ENCODE measurements around the gene RBM39. TPM values are rescaled to one million over a fixed set of nuclear protein-coding genes. Genes with fewer than 3 reads are reported as not detected.
A peak's percentile ranks its signal among the peaks of the same experiment; 100 is the strongest.

Gene RBM39
- total and polyA plus RNA-seq, 2 of the 13 experiments (the other 11 are each of a cell fraction or from before 2014, with no cell fraction given), result 788 to 920 TPM

DNA sequence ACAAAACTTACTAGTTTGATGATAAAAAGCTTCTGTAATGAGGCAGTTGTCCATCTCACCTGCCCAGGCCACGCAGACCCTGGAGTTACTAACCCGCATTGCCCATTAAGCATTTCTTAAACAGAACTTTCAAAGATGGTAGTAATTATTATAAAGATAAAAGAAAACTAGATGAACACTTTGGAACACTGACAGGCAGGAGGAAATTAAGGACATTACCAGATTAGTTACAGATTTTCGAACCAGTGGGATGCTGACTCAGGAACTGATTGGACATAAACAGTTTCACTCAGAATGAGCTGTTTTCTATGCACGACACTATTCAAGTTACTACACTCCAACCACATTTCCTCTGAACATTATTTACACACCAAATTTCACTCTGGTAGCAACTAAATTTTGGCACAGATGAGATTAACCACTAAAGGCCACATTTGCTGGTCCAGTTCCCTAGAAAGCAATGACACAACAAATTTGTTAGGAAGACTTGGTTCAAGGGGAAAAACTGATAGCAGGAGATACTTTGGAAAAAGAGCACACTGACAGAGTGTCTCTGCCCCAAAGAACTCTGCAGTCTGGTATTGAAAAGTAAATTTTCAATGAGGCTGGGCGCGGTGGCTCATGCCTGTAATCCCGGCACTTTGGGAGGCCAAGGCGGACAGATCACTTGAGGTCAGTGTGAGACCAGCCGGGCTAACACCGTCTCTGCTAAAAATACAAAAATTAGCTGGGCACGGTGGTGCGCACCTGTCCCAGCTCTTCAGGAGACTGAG, 39.8 kb downstream of the RBM39 start (continued):
- TF ChIP-seq TOPORS (CRISPR knock-in tag; IDR thresholded peaks at IDR 0.05) (peak; percentile 70), PLSCR1 (CRISPR knock-in tag; IDR thresholded peaks at IDR 0.05; ENCODE audit: borderline replicate concordance) (no peak), MEF2D (CRISPR knock-in tag; IDR thresholded peaks at IDR 0.05) (no peak), ZNF691 (CRISPR knock-in tag; IDR thresholded peaks at IDR 0.05; ENCODE audit: borderline replicate concordance, low read depth) (no peak), TEAD2 (CRISPR knock-in tag; IDR thresholded peaks at IDR 0.05) (no peak), CBFB (CRISPR knock-in tag; IDR thresholded peaks at IDR 0.05) (no peak), XBP1 (CRISPR knock-in tag; IDR thresholded peaks at IDR 0.05) (no peak), MTA3 (CRISPR knock-in tag; IDR thresholded peaks at IDR 0.05) (no peak), ZNF614 (CRISPR knock-in tag; IDR thresholded peaks at IDR 0.05; ENCODE audit: borderline replicate concordance) (no peak), ZNF12 (CRISPR knock-in tag; IDR thresholded peaks at IDR 0.05) (0 out of 2 replicates have a peak, but pooled peaks have one; percentile 2), ZNF570 (CRISPR knock-in tag; IDR thresholded peaks at IDR 0.05; ENCODE audit: borderline replicate concordance) (peak; percentile 27; the same call in 1 of the 2 replicates), CEBPZ (IDR thresholded peaks at IDR 0.05; ENCODE audit: low read length) (no peak), TAF1 (CRISPR knock-in tag; IDR thresholded peaks at IDR 0.05) (no peak), ZNF3 (CRISPR knock-in tag; IDR thresholded peaks at IDR 0.05) (0 out of 2 replicates have a peak, but pooled peaks have one; percentile 27), ZNF7 (CRISPR knock-in tag; IDR thresholded peaks at IDR 0.05) (no peak), NFATC3 (CRISPR knock-in tag; IDR thresholded peaks at IDR 0.05) (no peak), FOXA1 (IDR thresholded peaks at IDR 0.05) (no peak), FOXA1 (CRISPR knock-in tag; IDR thresholded peaks at IDR 0.05) (no peak), AHR (CRISPR knock-in tag; IDR thresholded peaks at IDR 0.05) (peak; percentile 27; the same call in 1 of the 2 replicates), ZNF256 (CRISPR knock-in tag; conservative IDR thresholded peaks at IDR 0.05) (0 out of 2 replicates have a peak, but pooled peaks have one; percentile 60), IRF2 (CRISPR knock-in tag; IDR thresholded peaks at IDR 0.05) (no peak), SNAPC2 (CRISPR knock-in tag; IDR thresholded peaks at IDR 0.05) (peak; percentile 77; the same call in 1 of the 2 replicates), ZNF616 (CRISPR knock-in tag; IDR thresholded peaks at IDR 0.05; ENCODE audit: low read depth) (no peak), ZC3H13 (CRISPR knock-in tag; IDR thresholded peaks at IDR 0.05) (no peak), KAT8 (CRISPR knock-in tag; IDR thresholded peaks at IDR 0.05) (no peak), TMF1 (CRISPR knock-in tag; IDR thresholded peaks at IDR 0.05; ENCODE audit: low read depth) (0 out of 2 replicates have a peak, but pooled peaks have one; percentile 36)
- TF ChIP-seq, protein P1, sequence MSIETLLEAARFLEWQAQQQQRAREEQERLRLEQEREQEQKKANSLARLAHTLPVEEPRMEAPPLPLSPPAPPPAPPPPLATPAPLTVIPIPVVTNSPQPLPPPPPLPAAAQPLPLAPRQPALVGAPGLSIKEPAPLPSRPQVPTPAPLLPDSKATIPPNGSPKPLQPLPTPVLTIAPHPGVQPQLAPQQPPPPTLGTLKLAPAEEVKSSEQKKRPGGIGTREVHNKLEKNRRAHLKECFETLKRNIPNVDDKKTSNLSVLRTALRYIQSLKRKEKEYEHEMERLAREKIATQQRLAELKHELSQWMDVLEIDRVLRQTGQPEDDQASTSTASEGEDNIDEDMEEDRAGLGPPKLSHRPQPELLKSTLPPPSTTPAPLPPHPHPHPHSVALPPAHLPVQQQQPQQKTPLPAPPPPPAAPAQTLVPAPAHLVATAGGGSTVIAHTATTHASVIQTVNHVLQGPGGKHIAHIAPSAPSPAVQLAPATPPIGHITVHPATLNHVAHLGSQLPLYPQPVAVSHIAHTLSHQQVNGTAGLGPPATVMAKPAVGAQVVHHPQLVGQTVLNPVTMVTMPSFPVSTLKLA (IDR thresholded peaks at IDR 0.05), result no peak
